Measurements from ENCODE around the gene IFNG-AS1. TPM values are rescaled to one million over a fixed set of nuclear protein-coding genes. Genes with fewer than 3 reads are reported as not detected.

Gene IFNG-AS1
- total and polyA plus RNA-seq, 2 donors from 2014 or later, result 0.85 TPM; not detected in 1

DNA sequence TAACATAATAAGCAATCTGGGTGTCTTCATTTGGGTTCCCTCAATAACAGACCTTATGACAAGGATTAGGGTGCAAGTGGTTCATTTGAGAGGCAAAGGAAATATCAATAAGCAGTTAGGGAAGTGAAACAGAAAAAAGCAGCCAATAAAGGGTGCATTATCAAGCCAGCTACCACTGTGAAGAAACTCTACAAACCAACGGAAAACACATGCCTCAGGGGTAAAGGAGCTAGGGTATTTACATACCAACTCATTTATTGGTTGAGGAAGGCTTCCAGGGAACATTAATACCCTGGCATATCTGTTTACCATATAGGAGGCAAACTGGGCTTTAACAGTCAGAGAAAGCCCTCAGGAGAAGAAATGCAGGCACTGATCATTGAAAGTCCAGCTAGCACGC, 22.7 kb upstream of the IFNG-AS1 start:
- Histone ChIP-seq H3K9me3 (ENCODE audit: control insufficient read depth in 2 of 3, insufficient read depth in 1 of 3, low read length in 3 of 3) (no peaks in the 10 kb centered on the region), H3K27ac (ENCODE audit: low read depth in 2 of 2, low read length in 2 of 2) (no peak overlapping the region), H3K27me3 (ENCODE audit: control insufficient read depth, insufficient read depth, low read length) (no peaks in the 10 kb centered on the region), H3K4me3 (ENCODE audit: low read length in 3 of 3) (no peak overlapping the region), H3K9ac (ENCODE audit: low read length in 3 of 3) (no peak overlapping the region), H3K4me1 (ENCODE audit: control insufficient read depth in 2 of 3, insufficient read depth in 2 of 3, low read depth in 1 of 3, low read length in 3 of 3) (no peaks in the 10 kb centered on the region), H3K36me3 (ENCODE audit: control insufficient read depth in 2 of 3, insufficient read depth in 3 of 3, low read length in 3 of 3) (no peaks in the 10 kb centered on the region)
- DNase-seq, result no peak
- TF ChIP-seq, protein P1, sequence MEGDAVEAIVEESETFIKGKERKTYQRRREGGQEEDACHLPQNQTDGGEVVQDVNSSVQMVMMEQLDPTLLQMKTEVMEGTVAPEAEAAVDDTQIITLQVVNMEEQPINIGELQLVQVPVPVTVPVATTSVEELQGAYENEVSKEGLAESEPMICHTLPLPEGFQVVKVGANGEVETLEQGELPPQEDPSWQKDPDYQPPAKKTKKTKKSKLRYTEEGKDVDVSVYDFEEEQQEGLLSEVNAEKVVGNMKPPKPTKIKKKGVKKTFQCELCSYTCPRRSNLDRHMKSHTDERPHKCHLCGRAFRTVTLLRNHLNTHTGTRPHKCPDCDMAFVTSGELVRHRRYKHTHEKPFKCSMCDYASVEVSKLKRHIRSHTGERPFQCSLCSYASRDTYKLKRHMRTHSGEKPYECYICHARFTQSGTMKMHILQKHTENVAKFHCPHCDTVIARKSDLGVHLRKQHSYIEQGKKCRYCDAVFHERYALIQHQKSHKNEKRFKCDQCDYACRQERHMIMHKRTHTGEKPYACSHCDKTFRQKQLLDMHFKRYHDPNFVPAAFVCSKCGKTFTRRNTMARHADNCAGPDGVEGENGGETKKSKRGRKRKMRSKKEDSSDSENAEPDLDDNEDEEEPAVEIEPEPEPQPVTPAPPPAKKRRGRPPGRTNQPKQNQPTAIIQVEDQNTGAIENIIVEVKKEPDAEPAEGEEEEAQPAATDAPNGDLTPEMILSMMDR (IDR thresholded peaks at IDR 0.05; ENCODE audit: borderline replicate concordance, extremely low read depth, insufficient read depth), result no peak
- no peak for FAIRE-seq
- intact Hi-C loops (cut with DNase I), result no loop called here

DNA sequence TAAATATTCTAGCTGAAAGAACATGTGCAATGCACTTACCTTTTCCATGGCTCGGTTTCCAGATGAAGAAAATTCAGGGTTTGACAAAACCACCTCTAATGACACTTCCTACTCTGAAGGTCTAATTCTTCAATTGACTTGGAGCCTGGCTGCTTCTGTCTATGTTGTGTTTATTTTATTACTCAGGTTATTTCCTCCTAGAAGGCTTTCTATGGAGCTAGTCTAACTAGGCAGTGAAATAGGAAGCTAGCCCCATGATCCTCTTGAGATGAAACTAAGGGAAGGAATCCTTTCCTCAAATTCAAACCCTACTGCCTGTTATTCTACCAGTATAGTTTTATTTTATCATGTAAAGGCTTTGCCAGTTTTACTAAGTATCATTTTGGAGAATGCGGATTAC, 20.9 kb upstream of the IFNG-AS1 start:
- H3K9me3 ChIP-seq (ENCODE audit: control insufficient read depth in 2 of 3, insufficient read depth in 1 of 3, low read length in 3 of 3), result no peaks in the 10 kb centered on the region
- H3K9ac ChIP-seq (ENCODE audit: low read length in 3 of 3), result no peak overlapping the region
- DNase-seq, result no peak
- H3K4me1 ChIP-seq (ENCODE audit: control insufficient read depth in 2 of 3, insufficient read depth in 2 of 3, low read depth in 1 of 3, low read length in 3 of 3), result no peaks in the 10 kb centered on the region
- intact Hi-C loops (cut with DNase I), result no loop called here
- no peaks in the 10 kb centered on the region for H3K27me3 ChIP-seq (ENCODE audit: control insufficient read depth, insufficient read depth, low read length)
- TF ChIP-seq, protein P1 (IDR thresholded peaks at IDR 0.05; ENCODE audit: borderline replicate concordance, extremely low read depth, insufficient read depth), result no peak
- H3K36me3 ChIP-seq (ENCODE audit: control insufficient read depth in 2 of 3, insufficient read depth in 3 of 3, low read length in 3 of 3), result no peaks in the 10 kb centered on the region
- no peak for FAIRE-seq
- H3K27ac ChIP-seq (ENCODE audit: low read depth in 2 of 2, low read length in 2 of 2), result no peak overlapping the region
- no peak overlapping the region for H3K4me3 ChIP-seq (ENCODE audit: low read length in 3 of 3)

DNA sequence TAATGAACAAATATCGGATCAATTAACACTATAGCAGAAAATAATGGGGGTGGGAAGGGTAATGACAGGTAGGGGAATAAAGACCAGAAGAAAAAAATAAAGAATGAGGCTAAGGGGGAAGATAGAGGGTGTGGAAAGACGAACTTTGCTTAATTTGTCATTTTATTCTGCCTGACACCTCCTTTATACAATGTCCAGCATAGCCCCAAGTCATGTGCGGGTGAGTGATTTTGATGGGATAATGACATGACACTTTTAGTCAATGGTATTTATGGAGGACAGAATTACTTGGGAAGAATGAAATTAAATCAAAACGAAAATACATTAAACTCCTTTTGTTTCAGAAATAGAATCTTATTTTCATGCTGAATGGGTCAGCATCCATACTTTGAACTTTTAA, 20.5 kb upstream of the IFNG-AS1 start:
- H3K9me3 ChIP-seq (ENCODE audit: control insufficient read depth in 2 of 3, insufficient read depth in 1 of 3, low read length in 3 of 3), result no peaks in the 10 kb centered on the region
- no peaks in the 10 kb centered on the region for H3K36me3 ChIP-seq (ENCODE audit: control insufficient read depth in 2 of 3, insufficient read depth in 3 of 3, low read length in 3 of 3)
- H3K9ac ChIP-seq (ENCODE audit: low read length in 3 of 3), result no peak overlapping the region
- no peak overlapping the region for H3K27ac ChIP-seq (ENCODE audit: low read depth in 2 of 2, low read length in 2 of 2)
- FAIRE-seq (no peak), DNase-seq (no peak)
- TF ChIP-seq, protein P1 (IDR thresholded peaks at IDR 0.05; ENCODE audit: borderline replicate concordance, extremely low read depth, insufficient read depth), result no peak
- intact Hi-C loops (cut with DNase I), result no loop called here
- no peaks in the 10 kb centered on the region for H3K27me3 ChIP-seq (ENCODE audit: control insufficient read depth, insufficient read depth, low read length)
- H3K4me3 ChIP-seq (ENCODE audit: low read length in 3 of 3), result no peak overlapping the region
- no peaks in the 10 kb centered on the region for H3K4me1 ChIP-seq (ENCODE audit: control insufficient read depth in 2 of 3, insufficient read depth in 2 of 3, low read depth in 1 of 3, low read length in 3 of 3)

DNA sequence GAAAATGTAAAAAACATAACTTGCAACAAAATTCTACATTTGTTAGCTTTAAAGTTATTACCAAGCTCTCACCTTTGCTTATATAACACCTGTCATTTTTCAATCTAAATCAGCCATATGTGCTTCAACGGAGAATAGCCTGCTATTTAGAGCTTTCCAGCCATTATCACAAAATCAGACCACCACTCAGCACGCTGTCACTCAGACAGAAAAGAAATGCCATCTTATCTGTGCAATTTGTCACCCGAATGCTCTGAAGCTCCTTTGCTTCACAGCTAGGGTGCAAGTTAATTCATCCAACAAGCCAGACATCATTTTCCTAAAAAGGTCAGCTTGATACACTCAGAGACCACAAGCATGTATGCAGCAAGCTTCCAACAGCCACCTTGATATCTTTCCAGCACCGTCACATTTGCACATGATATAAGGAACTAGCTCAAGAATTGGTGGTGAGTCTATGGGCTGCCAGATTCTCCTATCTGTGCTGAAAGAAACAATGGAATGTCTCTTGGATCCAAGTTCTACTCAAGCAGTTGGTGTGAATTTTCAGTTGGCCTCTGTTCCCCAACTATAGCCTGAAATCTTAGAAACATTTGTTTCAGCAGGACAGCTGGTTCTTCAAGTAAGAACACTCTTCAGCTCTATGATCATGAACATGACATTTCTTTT, 20.0 kb upstream of the IFNG-AS1 start:
- no peak overlapping the region for H3K27ac ChIP-seq (ENCODE audit: low read depth in 2 of 2, low read length in 2 of 2)
- no peaks in the 10 kb centered on the region for H3K9me3 ChIP-seq (ENCODE audit: control insufficient read depth in 2 of 3, insufficient read depth in 1 of 3, low read length in 3 of 3)
- FAIRE-seq (no peak), DNase-seq (no peak)
- intact Hi-C loops (cut with DNase I), result no loop called here
- TF ChIP-seq, protein P1 (IDR thresholded peaks at IDR 0.05; ENCODE audit: borderline replicate concordance, extremely low read depth, insufficient read depth), result no peak
- H3K4me1 ChIP-seq (ENCODE audit: control insufficient read depth in 2 of 3, insufficient read depth in 2 of 3, low read depth in 1 of 3, low read length in 3 of 3), result no peaks in the 10 kb centered on the region
- H3K27me3 ChIP-seq (ENCODE audit: control insufficient read depth, insufficient read depth, low read length), result no peaks in the 10 kb centered on the region
- no peak overlapping the region for H3K4me3 ChIP-seq (ENCODE audit: low read length in 3 of 3)
- no peak overlapping the region for H3K9ac ChIP-seq (ENCODE audit: low read length in 3 of 3)
- no peaks in the 10 kb centered on the region for H3K36me3 ChIP-seq (ENCODE audit: control insufficient read depth in 2 of 3, insufficient read depth in 3 of 3, low read length in 3 of 3)

Data from kidney (tissue), 14 donors.